Measurements from ENCODE around the gene GUCY2C.
"Not testable (repeated sequence)": the region's sequence is repeated elsewhere in the genome, so short reads cannot be mapped to it uniquely, and the experiment has no call there.

GUCY2C gene

GRCh38 chr12:14741153-14741552, 44.8 kb upstream of the GUCY2C start:
- TF ChIP-seq EZH2phosphoT487 (IDR thresholded peaks at IDR 0.05; ENCODE audit: borderline replicate concordance, low read length), result no peak
- no peak for TF ChIP-seq CTCF (IDR thresholded peaks at IDR 0.05; ENCODE audit: low read depth, low read length, poor library complexity, severe bottlenecking)
- Histone ChIP-seq H3K9me3 (ENCODE audit: control insufficient read depth, insufficient read depth, low read length) (no peaks in the 10 kb centered on the region), H3K4me1 (ENCODE audit: control insufficient read depth, low read length) (peaks cover 4% of the 10 kb centered on the region; the same call in 1 of the 2 replicates), H3K9me2 (replicated peaks; ENCODE audit: control insufficient read depth, low read length) (no peaks in the 10 kb centered on the region), H3K27ac (ENCODE audit: low read depth, low read length) (no peak overlapping the region), H3K79me2 (ENCODE audit: control insufficient read depth, low read length) (no peaks in the 10 kb centered on the region), H3K27me3 (ENCODE audit: control insufficient read depth, low read length) (no peaks in the 10 kb centered on the region), H3F3A (ENCODE audit: control insufficient read depth, insufficient read depth) (no peaks in the 10 kb centered on the region), H3K4me3 (ENCODE audit: low read length) (no peak overlapping the region), H3K36me3 (ENCODE audit: control insufficient read depth, low read length) (no peaks in the 10 kb centered on the region), H3K4me2 (ENCODE audit: low read length) (no peak overlapping the region), H4K20me1 (ENCODE audit: control insufficient read depth, insufficient read depth, low read depth, low read length) (no peaks in the 10 kb centered on the region)

GRCh38 chr12:14736441-14736840, 40.0 kb upstream of the GUCY2C start:
- not testable (repeated sequence) for H3K9me2 ChIP-seq (replicated peaks; ENCODE audit: control insufficient read depth, low read length); H3K27me3 ChIP-seq (ENCODE audit: control insufficient read depth, low read length); H3F3A ChIP-seq (ENCODE audit: control insufficient read depth, insufficient read depth); H3K4me2 ChIP-seq (ENCODE audit: low read length); H3K36me3 ChIP-seq (ENCODE audit: control insufficient read depth, low read length); H3K4me1 ChIP-seq (ENCODE audit: control insufficient read depth, low read length); H3K27ac ChIP-seq (ENCODE audit: low read depth, low read length); H3K9me3 ChIP-seq (ENCODE audit: control insufficient read depth, insufficient read depth, low read length); H4K20me1 ChIP-seq (ENCODE audit: control insufficient read depth, insufficient read depth, low read depth, low read length); H3K4me3 ChIP-seq (ENCODE audit: low read length); H3K79me2 ChIP-seq (ENCODE audit: control insufficient read depth, low read length)

GRCh38 chr12:14731821-14732220, 35.4 kb upstream of the GUCY2C start:
- H3K9me3 ChIP-seq (ENCODE audit: control insufficient read depth, insufficient read depth, low read length), result peaks cover 5% of the 10 kb centered on the region; the same call in 1 of the 2 replicates
- H3K4me1 ChIP-seq (ENCODE audit: control insufficient read depth, low read length), result no peaks in the 10 kb centered on the region
- no peak overlapping the region for H3K27ac ChIP-seq (ENCODE audit: low read depth, low read length)
- no peak overlapping the region for H3K4me3 ChIP-seq (ENCODE audit: low read length)
- H3K9me2 ChIP-seq (replicated peaks; ENCODE audit: control insufficient read depth, low read length), result no peaks in the 10 kb centered on the region
- H4K20me1 ChIP-seq (ENCODE audit: control insufficient read depth, insufficient read depth, low read depth, low read length), result no peaks in the 10 kb centered on the region
- H3K79me2 ChIP-seq (ENCODE audit: control insufficient read depth, low read length), result no peaks in the 10 kb centered on the region
- no peaks in the 10 kb centered on the region for H3K36me3 ChIP-seq (ENCODE audit: control insufficient read depth, low read length)
- no peak for TF ChIP-seq EZH2phosphoT487 (IDR thresholded peaks at IDR 0.05; ENCODE audit: borderline replicate concordance, low read length)
- no peak for TF ChIP-seq CTCF (IDR thresholded peaks at IDR 0.05; ENCODE audit: low read depth, low read length, poor library complexity, severe bottlenecking)
- H3K4me2 ChIP-seq (ENCODE audit: low read length), result no peak overlapping the region
- H3K27me3 ChIP-seq (ENCODE audit: control insufficient read depth, low read length), result no peaks in the 10 kb centered on the region
- H3F3A ChIP-seq (ENCODE audit: control insufficient read depth, insufficient read depth), result no peaks in the 10 kb centered on the region

GRCh38 chr12:14729586-14729985, 33.2 kb upstream of the GUCY2C start:
- no peak for TF ChIP-seq EZH2phosphoT487 (IDR thresholded peaks at IDR 0.05; ENCODE audit: borderline replicate concordance, low read length)
- TF ChIP-seq CTCF (IDR thresholded peaks at IDR 0.05; ENCODE audit: low read depth, low read length, poor library complexity, severe bottlenecking), result no peak
- Histone ChIP-seq H3K4me2 (ENCODE audit: low read length) (no peak overlapping the region), H3K27ac (ENCODE audit: low read depth, low read length) (no peak overlapping the region), H3K4me3 (ENCODE audit: low read length) (no peak overlapping the region), H3K9me2 (replicated peaks; ENCODE audit: control insufficient read depth, low read length) (no peaks in the 10 kb centered on the region), H3F3A (ENCODE audit: control insufficient read depth, insufficient read depth) (no peaks in the 10 kb centered on the region), H4K20me1 (ENCODE audit: control insufficient read depth, insufficient read depth, low read depth, low read length) (no peaks in the 10 kb centered on the region), H3K36me3 (ENCODE audit: control insufficient read depth, low read length) (no peaks in the 10 kb centered on the region), H3K79me2 (ENCODE audit: control insufficient read depth, low read length) (no peaks in the 10 kb centered on the region), H3K4me1 (ENCODE audit: control insufficient read depth, low read length) (no peaks in the 10 kb centered on the region), H3K9me3 (ENCODE audit: control insufficient read depth, insufficient read depth, low read length) (peaks cover 14% of the 10 kb centered on the region), H3K27me3 (ENCODE audit: control insufficient read depth, low read length) (no peaks in the 10 kb centered on the region)
